GM12865 (cell line): ENCODE measurements around the gene VSTM2A.
"Not testable (repeated sequence)": the region's sequence is repeated elsewhere in the genome, so short reads cannot be mapped to it uniquely, and the experiment has no call there.

Experiments
- DNase-seq: peaks from one replicate; pipeline ENCODE4 v3.0.0; 2010; ENCODE audit warnings: low read depth
- H3K4me3 ChIP-seq: 2 replicates; pipeline ENCODE4 v1.5.1; 2011; ENCODE audit warnings: mild to moderate bottlenecking, low read depth, low read length, control low read depth
- CTCF ChIP-seq: IDR thresholded peaks from 2 replicates; pipeline ENCODE4 v1.5.1; 2011; ENCODE audit warnings: low read length, control low read depth, low read depth, inconsistent platforms; ENCODE audit not compliant: insufficient read depth; ENCODE audit errors: missing control alignments

The VSTM2A gene

GRCh38 chr7:54541669-54542625, at the start of gene VSTM2A:
Gene VSTM2A, plus strand, starts transcription at chr7:54542375. Its CDS starts 356 bp downstream, at chr7:54542731.
- no peak for DNase-seq
- no peak within 1 kb of the TSS for H3K4me3 ChIP-seq
- no peak for TF ChIP-seq CTCF

DNA sequence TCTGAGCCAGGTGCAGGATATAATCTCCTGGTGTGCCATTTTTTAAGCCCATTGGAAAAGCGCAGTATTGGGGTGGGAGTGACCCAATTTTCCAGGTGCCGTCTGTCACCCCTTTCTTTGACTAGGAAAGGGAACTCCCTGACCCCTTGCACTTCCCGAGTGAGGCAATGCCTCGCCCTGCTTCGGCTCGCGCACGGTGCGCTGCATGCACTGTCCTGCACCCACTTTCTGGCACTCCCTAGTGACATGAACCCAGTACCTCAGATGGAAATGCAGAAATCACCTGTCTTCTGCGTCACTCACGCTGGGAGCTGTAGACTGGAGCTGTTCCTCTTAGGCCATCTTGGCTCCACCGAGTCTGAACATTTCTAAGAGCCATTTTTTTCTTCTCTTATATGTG, 37.6 kb upstream of the VSTM2A start:
- H3K4me3 ChIP-seq, DNase-seq: not testable (repeated sequence)

GRCh38 chr7:54529568-54529967, 12.6 kb upstream of the VSTM2A start:
- no peak for DNase-seq
- no peak overlapping the region for H3K4me3 ChIP-seq
- TF ChIP-seq CTCF: no peak

GRCh38 chr7:54538122-54538521, 4.1 kb upstream of the VSTM2A start:
- H3K4me3 ChIP-seq: no peak overlapping the region
- no peak for TF ChIP-seq CTCF
- DNase-seq: no peak

DNA sequence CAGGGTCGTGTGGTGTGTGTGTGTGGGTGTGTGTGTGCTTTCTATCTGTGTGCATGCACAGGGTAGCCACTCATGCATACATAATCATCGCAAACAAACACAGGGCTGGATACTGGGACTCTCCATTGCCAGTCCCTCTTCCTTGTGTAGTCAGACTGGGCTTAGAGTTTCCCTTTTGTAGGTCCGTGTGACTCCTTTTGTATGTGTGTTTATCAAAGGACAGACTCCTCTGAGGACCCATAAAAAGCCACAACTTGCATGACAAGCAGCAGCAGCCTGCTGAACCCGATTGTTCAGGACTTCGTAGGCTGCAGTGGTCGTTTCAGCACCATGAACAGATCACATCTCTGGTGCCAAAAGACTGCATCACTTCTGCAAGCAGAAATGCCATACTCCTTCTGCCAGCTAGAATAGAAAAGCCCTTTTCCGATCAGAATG, 895 bp downstream of the VSTM2A start:
- H3K4me3 ChIP-seq: no peak overlapping the region
- no peak for DNase-seq
- TF ChIP-seq CTCF: no peak

DNA sequence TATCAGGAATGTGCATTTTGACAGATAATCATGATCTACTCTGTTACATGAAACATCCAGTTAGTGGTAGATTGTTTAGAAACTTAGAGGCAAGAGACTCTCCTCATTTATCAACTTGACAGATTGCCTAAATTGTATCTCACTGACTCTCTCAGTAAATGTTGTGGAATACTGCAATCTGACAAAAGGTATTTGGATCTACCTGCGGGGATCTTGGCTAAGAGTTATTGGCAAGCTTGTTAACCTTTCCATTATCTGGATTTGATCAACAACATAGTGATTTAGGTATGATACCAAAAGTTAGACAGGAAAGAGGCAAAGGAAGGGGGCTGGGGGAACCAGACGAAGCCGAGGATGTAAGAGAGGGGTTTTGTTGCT, 2.0 kb downstream of the VSTM2A start:
- no peak for TF ChIP-seq CTCF
- DNase-seq: no peak
- no peak overlapping the region for H3K4me3 ChIP-seq

- no peak overlapping the region for H3K4me3 ChIP-seq
- DNase-seq: no peak
- no peak for TF ChIP-seq CTCF
Observed at GRCh38 chr7:54544527-54545240, 2.5 kb downstream of the VSTM2A start.
